Heart right ventricle (tissue), 16 donors: ENCODE data around the gene GALNT5. TPM values are rescaled to one million over a fixed set of nuclear protein-coding genes. Genes with fewer than 3 reads are reported as not detected.

Source experiments
- ATAC-seq, 8 donors: fragments of 200-7000 bp; cut with Tn5 transposase; one replicate each; pipeline ENCODE4 v1.9.1; 2020; ENCODE audit warnings: mild to moderate bottlenecking in 8 of 8, moderate library complexity in 8 of 8, moderate number of reproducible peaks in 1 of 8
- DNase-seq, 2 donors: peaks; one replicate each; pipeline ENCODE4 v3.0.0-alpha.2; 2020
- H3K27ac ChIP-seq, 10 donors: fragments of 200-600 bp; sonication (generic) in 2 of 10; one replicate each; pipeline versions ENCODE4 v1.5.0 to v1.8.0; 2020 to 2022; ENCODE audit warnings: mild to moderate bottlenecking in 3 of 10
- H3K27me3 ChIP-seq, 7 donors: fragments of 200-600 bp; one replicate each; pipeline ENCODE4 v1.8.0; 2021 to 2022; ENCODE audit warnings: mild to moderate bottlenecking in 2 of 7
- H3K36me3 ChIP-seq, 9 donors: fragments of 200-600 bp; sonication (generic) in 1 of 9; one replicate each; pipeline versions ENCODE4 v1.5.0 to v1.8.0; 2020 to 2022; ENCODE audit warnings: mild to moderate bottlenecking in 2 of 9
- H3K4me1 ChIP-seq, 9 donors: fragments of 200-600 bp; sonication (generic) in 1 of 9; one replicate each; pipeline versions ENCODE4 v1.5.0 to v1.8.0; 2020 to 2022; ENCODE audit warnings: mild to moderate bottlenecking in 4 of 9
- H3K4me3 ChIP-seq, 10 donors: fragments of 200-600 bp; sonication (generic) in 2 of 10; one replicate each; pipeline versions ENCODE4 v1.5.0 to v1.8.0; 2020 to 2022; ENCODE audit warnings: mild to moderate bottlenecking in 7 of 10, moderate library complexity in 2 of 10
- H3K9me3 ChIP-seq, 11 donors: fragments of 200-600 bp in 10 of 11; sonication (generic) in 2 of 11; one replicate each; pipeline versions ENCODE4 v1.5.0 to v1.8.0; 2013 to 2022; ENCODE audit warnings: mild to moderate bottlenecking in 2 of 11, control low read depth in 1 of 11, moderate library complexity in 1 of 11
- WGBS, 2 donors: extraction: QIAGEN DNeasy Blood & Tissue Kit; methylation state at CpG; one replicate each; pipeline ENCODE4 v1.1.7; 2013; ENCODE audit warnings: inconsistent platforms in 1 of 2; 5-methylcytosine and 5-hydroxymethylcytosine counted together
- intact Hi-C, 10 donors: fragments of 100-400 bp; cut with DNase I; formaldehyde crosslinking; loops; one replicate each; pipeline versions ENCODE4 v1.11.1 to v1.14.2; 2022
- polyA plus RNA-seq, 2 donors: library from polyadenylated mRNA; stranded (reverse); fragments of 200-250 nt; gene quantifications; one replicate each; pipeline ENCODE4 v1.2.3, GENCODE V29; 2013
- total RNA-seq, 10 donors: library from RNA; stranded (reverse); fragmentation: NEBNext Ultra II Directional in 3 of 10; extraction: Animal tissue kit (Norgen Biotek cat#: 25700) in 3 of 10; gene quantifications; one replicate each; pipeline versions ENCODE4 v1.2.1 to v1.2.4, GENCODE V29; 2021 to 2023
- TF ChIP-seq, protein P1 (sequence below), 9 donors: fragments of 200-600 bp; sonication (generic) in 2 of 9; IDR thresholded peaks; one replicate each; pipeline versions ENCODE4 v1.5.0 to v1.8.0; 2021 to 2022; ENCODE audit warnings: antibody characterized with exemption in 9 of 9, mild to moderate bottlenecking in 5 of 9, moderate library complexity in 1 of 9
- donor health status: Arrhythmogenic right ventricular cardiomyopathy.
- donor health status: ischemic (EF 13 %, LVEDD 7.1; RV severe dilation, severe dysfunction).
- donor health status: healthy with polysubstance abuse.
- donor health status: DM: no; HTN: yes; CAD: no.
- donor health status: DM: no; HTN: no; CAD: no.
- donor health status: ischemic (EF 25% LVEDD 6.9; RV normal size, moderate dysfunction).
- donor health status: ischemic (EF 25% LVEDD 5.7; RV mildly dilated, moderate dysfunction).
- donor health status: healthy.
- donor health status: DM: yes; HTN: yes; CAD: no.
- donor health status: Ischemic cardiomyopathy.
- donor health status: ischemic (EF 35%, LVEDD 5.7; RV mildly dilated, moderate dysfunction).
- donor health status: nonischemic (EF 11% LVEDD 7.7; RV severe dilation, severe dysfunction).
- donor health status: DM: yes; HTN: yes; CAD: no.
- donor health status: PGD.
- donor health status: ischemic (EF 29% LVEDD 5.4; RV normal size, mild dysfunction).
- donor health status: nonischemic (EF 23%, LVEDD 6.1; RV moderate dilation, normal function).

Gene GALNT5
- total and polyA plus RNA-seq, 12 donors, result 0.06 to 0.74 (median 0.23) TPM; not detected in 1

DNA sequence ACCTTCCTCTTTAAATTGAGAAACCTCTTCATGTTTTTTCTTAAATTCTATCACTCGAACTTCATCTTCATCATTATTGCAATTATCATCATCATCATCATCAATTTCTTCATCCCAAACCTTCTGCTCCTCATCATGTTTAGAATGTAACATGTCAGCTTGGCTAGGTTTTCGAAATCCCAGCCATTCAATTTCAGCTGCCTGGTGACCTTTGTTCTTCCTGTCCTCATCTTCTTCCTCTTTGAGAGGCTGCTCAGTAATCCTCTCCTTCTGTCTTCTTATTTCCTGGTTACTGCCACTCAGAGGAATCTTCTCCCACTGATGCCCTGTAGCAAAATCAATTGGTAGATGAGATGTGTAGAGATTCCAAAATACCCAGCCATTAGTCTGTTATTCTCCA lies 64.0 kb downstream of the GALNT5 start:
- Histone ChIP-seq H3K27me3 (peaks cover 0 to 6% (median 0%) of the 10 kb centered on the region in 7 donors), H3K9me3 (no peaks in the 10 kb centered on the region), H3K4me1 (peaks cover 0 to 4% (median 0%) of the 10 kb centered on the region in 9 donors), H3K4me3 (no peak overlapping the region), H3K27ac (no peak overlapping the region), H3K36me3 (no peaks in the 10 kb centered on the region)
- DNase-seq, result no peak
- 74 to 81% methylated on average over 2 of the region's 2 CpGs for WGBS, 2 donors
- intact Hi-C loops, result loop anchor here in 7 of 10 donors (10.0 kb wide), 3 partner anchors 173 to 693 kb away; no protein-coding TSS in a partner anchor
- TF ChIP-seq, protein P1, sequence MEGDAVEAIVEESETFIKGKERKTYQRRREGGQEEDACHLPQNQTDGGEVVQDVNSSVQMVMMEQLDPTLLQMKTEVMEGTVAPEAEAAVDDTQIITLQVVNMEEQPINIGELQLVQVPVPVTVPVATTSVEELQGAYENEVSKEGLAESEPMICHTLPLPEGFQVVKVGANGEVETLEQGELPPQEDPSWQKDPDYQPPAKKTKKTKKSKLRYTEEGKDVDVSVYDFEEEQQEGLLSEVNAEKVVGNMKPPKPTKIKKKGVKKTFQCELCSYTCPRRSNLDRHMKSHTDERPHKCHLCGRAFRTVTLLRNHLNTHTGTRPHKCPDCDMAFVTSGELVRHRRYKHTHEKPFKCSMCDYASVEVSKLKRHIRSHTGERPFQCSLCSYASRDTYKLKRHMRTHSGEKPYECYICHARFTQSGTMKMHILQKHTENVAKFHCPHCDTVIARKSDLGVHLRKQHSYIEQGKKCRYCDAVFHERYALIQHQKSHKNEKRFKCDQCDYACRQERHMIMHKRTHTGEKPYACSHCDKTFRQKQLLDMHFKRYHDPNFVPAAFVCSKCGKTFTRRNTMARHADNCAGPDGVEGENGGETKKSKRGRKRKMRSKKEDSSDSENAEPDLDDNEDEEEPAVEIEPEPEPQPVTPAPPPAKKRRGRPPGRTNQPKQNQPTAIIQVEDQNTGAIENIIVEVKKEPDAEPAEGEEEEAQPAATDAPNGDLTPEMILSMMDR (IDR thresholded peaks at IDR 0.05), result no peak
- no peak for ATAC-seq

DNA sequence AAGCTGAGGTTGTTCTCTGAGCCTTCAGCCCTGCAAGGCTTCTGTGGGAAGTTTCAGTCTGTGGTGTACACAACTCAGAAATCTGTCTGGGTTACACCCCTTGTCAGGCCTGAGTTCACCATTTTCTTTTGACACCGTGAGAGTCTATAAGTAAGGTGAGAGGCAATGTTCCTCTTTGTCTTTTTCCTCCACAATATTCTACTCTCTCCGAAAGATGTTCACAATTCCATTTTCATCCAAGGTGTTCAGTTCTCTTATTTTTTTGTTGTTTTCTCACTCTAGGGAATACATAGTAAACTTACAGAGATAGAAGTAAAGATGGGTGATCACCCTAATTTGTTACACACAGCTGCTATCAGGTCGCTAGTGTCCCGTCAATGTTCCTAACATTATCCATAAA lies 64.9 kb downstream of the GALNT5 start:
- Histone ChIP-seq H3K27ac (no peak overlapping the region), H3K4me3 (no peak overlapping the region), H3K4me1 (peaks cover 0 to 8% (median 2%) of the 10 kb centered on the region in 9 donors), H3K36me3 (no peaks in the 10 kb centered on the region), H3K9me3 (no peaks in the 10 kb centered on the region), H3K27me3 (peaks cover 0 to 6% (median 0%) of the 10 kb centered on the region in 7 donors)
- intact Hi-C loops, result loop anchor here in 7 of 10 donors (10.0 kb wide), 3 partner anchors 172 to 692 kb away; no protein-coding TSS in a partner anchor
- 89 to 90% methylated on average over 4 of the region's 4 CpGs for WGBS, 2 donors
- ATAC-seq (no peak), DNase-seq (no peak)
- TF ChIP-seq, protein P1 (IDR thresholded peaks at IDR 0.05), result no peak

DNA sequence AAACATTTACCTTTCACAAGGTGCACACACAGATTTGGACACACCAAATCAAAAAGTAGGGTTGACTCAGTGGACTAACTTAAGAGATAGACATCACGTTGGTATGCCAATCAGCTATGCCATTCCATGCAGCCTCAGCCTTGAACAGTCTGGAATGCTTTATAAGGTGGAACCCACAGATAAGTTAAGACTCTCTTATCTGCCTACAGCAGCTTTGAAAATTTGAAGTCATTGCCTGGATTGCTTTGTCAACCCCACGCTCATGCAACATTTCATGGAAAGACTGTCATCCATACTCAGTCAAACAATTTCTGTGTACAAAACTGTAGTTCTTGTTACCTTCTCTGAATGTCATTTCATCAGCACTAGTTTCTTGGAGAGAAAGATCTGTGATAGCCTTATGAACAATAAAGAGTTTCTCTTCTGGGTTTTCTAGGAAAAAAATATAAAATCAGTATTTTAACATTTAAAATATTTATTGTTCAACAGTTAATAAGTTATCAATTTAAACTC lies 66.9 kb downstream of the GALNT5 start:
- peaks cover 0 to 16% (median 7%) of the 10 kb centered on the region in 9 donors for H3K4me1 ChIP-seq
- no peak overlapping the region for H3K4me3 ChIP-seq
- ATAC-seq (no peak), DNase-seq (no peak)
- TF ChIP-seq, protein P1 (IDR thresholded peaks at IDR 0.05), result no peak
- no peak overlapping the region for H3K27ac ChIP-seq
- intact Hi-C loops, result loop anchor here in 7 of 10 donors (10.0 kb wide), 3 partner anchors 170 to 690 kb away; no protein-coding TSS in a partner anchor
- no peaks in the 10 kb centered on the region for H3K36me3 ChIP-seq
- WGBS, 2 donors, result 67 to 70% methylated on average over 2 of the region's 2 CpGs
- no peaks in the 10 kb centered on the region for H3K9me3 ChIP-seq
- H3K27me3 ChIP-seq, result peaks cover 0 to 6% (median 0%) of the 10 kb centered on the region in 7 donors

DNA sequence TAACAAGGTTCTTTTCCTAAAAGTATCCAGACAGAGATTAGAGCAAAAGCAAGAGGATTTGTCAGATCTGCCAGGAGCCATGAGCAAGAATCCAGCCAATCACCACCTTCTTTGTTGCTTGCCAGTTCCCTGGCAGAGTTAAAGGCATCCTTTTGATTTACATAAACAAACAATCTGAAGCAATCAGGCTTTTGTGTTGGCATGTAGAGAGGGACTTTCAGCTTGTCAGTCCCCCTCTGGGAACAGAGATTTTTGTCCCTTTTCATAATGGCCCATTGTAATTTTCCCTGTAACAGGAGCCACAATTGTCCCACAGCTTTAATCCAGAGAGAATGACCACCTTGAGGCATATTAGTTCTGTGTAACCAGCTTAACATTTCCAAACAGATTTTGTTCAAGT lies 68.3 kb downstream of the GALNT5 start, which contains the start of gene ERMN:
ERMN (minus strand) TSS at position 39 of the 400 bp plus-strand sequence. CDS start 182 bp downstream, outside the sequence.
- TF ChIP-seq, protein P1 (IDR thresholded peaks at IDR 0.05), result no peak
- intact Hi-C loops, result loop anchor here in 7 of 10 donors (5.0 to 10.0 kb wide), 4 partner anchors 167 to 689 kb away; no protein-coding TSS in a partner anchor
- Histone ChIP-seq H3K27me3 (peaks cover 0 to 5% (median 0%) of the 10 kb centered on the region in 7 donors), H3K36me3 (no peaks in the 10 kb centered on the region), H3K4me1 (peaks cover 0 to 16% (median 7%) of the 10 kb centered on the region in 9 donors), H3K4me3 (no peak within 1 kb of the TSS), H3K27ac (no peak within 1 kb of the TSS), H3K9me3 (no peaks in the 10 kb centered on the region)
- no peak for ATAC-seq
- DNase-seq, result no peak
